Endothelial cell of umbilical vein (primary cell): Measurements from ENCODE around the gene NAT16. TPM values are rescaled to one million over a fixed set of nuclear protein-coding genes. Genes with fewer than 3 reads are reported as not detected.

ENCODE experiments used
- BruUV-seq: library from RNA; stranded (reverse); fragments of 400-500 nt; replicated peaks from 2 replicates; lab custom pipeline; 2021; lab: Mats Ljungman, UMichigan
- CTCF ChIA-PET: fragments of 300-600, 350-600 bp; sonication (Branson Sonifier 250); formaldehyde crosslinking; loops from one replicate; lab custom pipeline; 2021; ENCODE audit warnings: antibody characterized with exemption, inconsistent platforms; lab: Charles Lee
- POLR2A ChIA-PET: fragments of 300-600, 350-600 bp; sonication (Branson Sonifier 250); formaldehyde crosslinking; loops from one replicate; lab custom pipeline; 2021; ENCODE audit warnings: antibody characterized with exemption, inconsistent platforms; lab: Charles Lee
- DNase-seq: peaks from one replicate; pipeline ENCODE4 v3.0.0-alpha.2; 2011; ENCODE audit warnings: low read depth, low spot score
- FAIRE-seq: peaks from 2 replicates; lab custom pipeline; 2011; peaks lifted over from hg19 to GRCh38; lab: Jason Lieb, UNC
- H2AFZ ChIP-seq: 2 replicates; pipeline ENCODE4 v1.6.0; 2012; ENCODE audit warnings: low read depth, low read length, control low read depth, inconsistent platforms
- H3K27ac ChIP-seq: 2 replicates; pipeline ENCODE4 v1.5.1; 2011; ENCODE audit warnings: low read depth, mild to moderate bottlenecking, control low read depth, low read length, moderate library complexity; ENCODE audit not compliant: insufficient read depth
- H3K27me3 ChIP-seq, 2 experiments: 2 replicates each; pipeline versions ENCODE4 v1.6.0 to v1.6.1; 2011; ENCODE audit warnings: low read length in 2 of 2, mixed read lengths in 1 of 2; ENCODE audit not compliant: control insufficient read depth in 2 of 2, insufficient read depth in 2 of 2
- H3K36me3 ChIP-seq, 2 experiments: 2 replicates in 1 of 2; 3 replicates in 1 of 2; pipeline ENCODE4 v1.5.1; 2011; ENCODE audit warnings: low read length in 2 of 2, mild to moderate bottlenecking in 1 of 2, moderate library complexity in 1 of 2; ENCODE audit not compliant: control insufficient read depth in 2 of 2, insufficient read depth in 2 of 2; ENCODE audit errors: extremely low read depth in 1 of 2
- H3K4me1 ChIP-seq: 3 replicates; pipeline ENCODE4 v1.5.1; 2011; ENCODE audit warnings: mild to moderate bottlenecking, low read length; ENCODE audit not compliant: control insufficient read depth, insufficient read depth; ENCODE audit errors: extremely low read depth
- H3K4me2 ChIP-seq: 2 replicates; pipeline ENCODE4 v1.6.1; 2011; ENCODE audit warnings: low read length, control low read depth, mixed read lengths; ENCODE audit not compliant: insufficient read depth
- H3K4me3 ChIP-seq, 3 experiments: fragments of 200-600 bp in 1 of 3; sonication (generic), shearing (Covaris generic) in 1 of 3; replicated peaks in 1 of 3; 2 replicates each; pipeline ENCODE4 v1.5.1; 2011 to 2016; ENCODE audit warnings: control low read depth in 3 of 3, low read length in 3 of 3, mild to moderate bottlenecking in 2 of 3, inconsistent platforms in 1 of 3, low read depth in 1 of 3, moderate library complexity in 1 of 3; ENCODE audit not compliant: insufficient read depth in 1 of 3
- H3K79me2 ChIP-seq: 2 replicates; pipeline ENCODE4 v1.6.0; 2012; ENCODE audit warnings: low read length, inconsistent platforms; ENCODE audit not compliant: control insufficient read depth, insufficient read depth
- H3K9ac ChIP-seq: replicated peaks from 2 replicates; pipeline ENCODE3; 2011; ENCODE audit warnings: low read length, control low read depth; ENCODE audit not compliant: insufficient read depth; ENCODE audit errors: extremely low read depth
- H3K9me1 ChIP-seq: replicated peaks from 3 replicates; pipeline ENCODE4 v1.6.0; 2011; ENCODE audit warnings: mild to moderate bottlenecking, low read length; ENCODE audit not compliant: control insufficient read depth, insufficient read depth; ENCODE audit errors: extremely low read depth
- H3K9me3 ChIP-seq: replicated peaks from 2 replicates; pipeline ENCODE4 v1.5.1; 2012; ENCODE audit warnings: low read length, inconsistent platforms; ENCODE audit not compliant: control insufficient read depth, insufficient read depth
- H4K20me1 ChIP-seq: replicated peaks from 2 replicates; pipeline ENCODE3; 2011; ENCODE audit warnings: mild to moderate bottlenecking, low read length; ENCODE audit not compliant: control insufficient read depth, insufficient read depth; ENCODE audit errors: extremely low read depth
- CTCF ChIP-seq, 2 donors: IDR thresholded peaks; 1 replicate in 1 of 2; 2 replicates in 1 of 2; pipeline ENCODE4 v1.5.1; 2011; ENCODE audit warnings: low read length in 2 of 2, mild to moderate bottlenecking in 2 of 2, moderate library complexity in 2 of 2, control low read depth in 1 of 2, inconsistent platforms in 1 of 2, low read depth in 1 of 2; ENCODE audit not compliant: insufficient read depth in 1 of 2; ENCODE audit errors: extremely low read depth in 1 of 2
- EZH2 ChIP-seq: IDR thresholded peaks from 2 replicates; pipeline ENCODE4 v1.6.1; 2012; ENCODE audit warnings: borderline replicate concordance, low read depth, mild to moderate bottlenecking, moderate library complexity, low read length, inconsistent platforms; ENCODE audit not compliant: severe bottlenecking
- MYC ChIP-seq: IDR thresholded peaks from one replicate; pipeline ENCODE4 v1.6.1; 2011; ENCODE audit warnings: mild to moderate bottlenecking, low read depth, low read length
- POLR2A ChIP-seq: IDR thresholded peaks from 2 replicates; pipeline ENCODE4 v1.6.1; 2012; ENCODE audit warnings: low read depth, mild to moderate bottlenecking, control low read depth, low read length
- POLR2AphosphoS5 ChIP-seq: IDR thresholded peaks from 2 replicates; pipeline ENCODE4 v1.6.1; 2012; ENCODE audit warnings: low read depth, mild to moderate bottlenecking, control low read depth, low read length, moderate library complexity; ENCODE audit not compliant: insufficient read depth
- dilution Hi-C: fragments of 300-500 bp; cut with MboI; formaldehyde crosslinking; loops from one replicate; pipeline ENCODE4 v1.15.0; 2019; ENCODE audit warnings: low sequenced_read_pairs; ENCODE audit not compliant: extremely low pct_ligation_motif_present
- intact Hi-C: fragments of 100-400 bp; cut with micrococcal nuclease; formaldehyde crosslinking; loops from one replicate; pipeline ENCODE4 v1.10.0; 2022
- polyA plus RNA-seq, 4 experiments: library from polyadenylated mRNA; depleted of rRNA in 3 of 4; stranded (reverse) in 3 of 4; unstranded in 1 of 4; fragments of >200 nt; gene quantifications; 2 replicates each; pipeline versions ENCODE4 v1.2.1 to v1.2.3, GENCODE V29; 2011 to 2012; ENCODE audit warnings: missing spikeins in 1 of 4
- total RNA-seq: library from RNA; stranded (reverse); gene quantifications from 2 replicates; pipeline ENCODE4 v1.2.3, GENCODE V29; 2021
- TF ChIP-seq, protein P1 (sequence below): IDR thresholded peaks from 2 replicates; pipeline ENCODE4 v1.6.1; 2011; ENCODE audit not compliant: insufficient read depth, insufficient read length

NAT16 gene
- total and polyA plus RNA-seq, 2 donors (not counting 3 experiments of a cell fraction or from before 2014, with no cell fraction given) = not detected

- peaks cover 3% of the 10 kb centered on the region for H3K4me1 ChIP-seq
Measured at GRCh38 chr7:101169838-101170551, 10.1 kb downstream of the NAT16 start.

More at GRCh38 chr7:101169838-101170551, 10.1 kb downstream of the NAT16 start:
- H3K36me3 ChIP-seq = no peaks in the 10 kb centered on the region
- peak; percentile 83 for FAIRE-seq
- peaks cover 83 to 85% of the 10 kb centered on the region in 2 experiments for H3K27me3 ChIP-seq
- TF ChIP-seq POLR2AphosphoS5 = no peak
- no peak for TF ChIP-seq EZH2
- TF ChIP-seq, protein P1, sequence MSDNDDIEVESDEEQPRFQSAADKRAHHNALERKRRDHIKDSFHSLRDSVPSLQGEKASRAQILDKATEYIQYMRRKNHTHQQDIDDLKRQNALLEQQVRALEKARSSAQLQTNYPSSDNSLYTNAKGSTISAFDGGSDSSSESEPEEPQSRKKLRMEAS = no peak
- no peak for TF ChIP-seq POLR2A
- TF ChIP-seq CTCF (IDR thresholded peaks at IDR 0.05; ENCODE audit: extremely low read depth in 1 of 2, insufficient read depth in 1 of 2, low read depth in 1 of 2, low read length in 2 of 2) = peak; percentile 90 to 98
- TF ChIP-seq MYC = no peak
- H3K4me3 ChIP-seq = no peak overlapping the region
- H3K9me3 ChIP-seq = no peaks in the 10 kb centered on the region
- peak; percentile 71 for DNase-seq
- H3K27ac ChIP-seq = no peak overlapping the region
- no peaks in the 10 kb centered on the region for H3K9me1 ChIP-seq
- H3K79me2 ChIP-seq = no peaks in the 10 kb centered on the region
- no peak overlapping the region for H2AFZ ChIP-seq
- no peaks in the 10 kb centered on the region for H4K20me1 ChIP-seq
- H3K9ac ChIP-seq = no peak overlapping the region
- no peak overlapping the region for H3K4me2 ChIP-seq
- intact Hi-C loops = loop anchor here (1.0 to 10.0 kb wide), 5 partner anchors 22 to 565 kb away; partner anchors contain the start of gene ACHE
- CTCF ChIA-PET = interaction anchor here (0.8 to 3.1 kb wide), 10 partner anchors 11 to 113 kb away, joined by 3 to 49 read pairs (median 5); partner anchors contain the start of genes PLOD3 and ZNHIT1
- POLR2A ChIA-PET = no interaction called here
- dilution Hi-C loops = no loop called here
- no TSS peak for BruUV-seq
